ENCODE measurements around the gene IFI16.
"Not testable (repeated sequence)": the region's sequence is repeated elsewhere in the genome, so short reads cannot be mapped to it uniquely, and the experiment has no call there.

IFI16 gene

DNA sequence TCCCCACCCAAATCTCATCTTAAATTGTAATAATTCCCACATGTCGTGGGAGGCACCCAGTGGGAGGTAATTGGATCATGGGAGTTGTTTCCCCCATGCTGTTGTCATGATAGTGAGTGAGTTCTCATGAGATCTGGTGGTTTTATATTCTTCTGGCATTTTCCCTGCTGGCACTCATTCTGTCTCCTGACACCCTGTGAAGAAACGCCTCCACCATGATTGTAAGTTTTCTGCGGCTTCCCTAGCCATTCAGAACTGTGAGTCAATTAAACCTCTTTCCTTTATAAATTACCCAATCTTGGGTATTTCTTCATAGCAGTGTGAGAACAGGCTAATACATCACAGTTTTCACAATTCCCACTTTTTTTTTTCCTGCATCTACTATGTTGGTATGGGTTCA lies 93.3 kb downstream of the IFI16 start:
- not testable (repeated sequence) for FAIRE-seq
